Neural crest cell (in vitro differentiated cells): ENCODE results near the gene OR2J3. TPM values are rescaled to one million over a fixed set of nuclear protein-coding genes. Genes with fewer than 3 reads are reported as not detected.

Experiments
- DNase-seq: peaks from one replicate; pipeline ENCODE4 v3.0.0; 2021; ENCODE audit warnings: low read depth, mixed read lengths, low spot score
- H3K27ac Mint-ChIP-seq: one replicate; pipeline ENCODE4 v1.8.0; 2021; ENCODE audit warnings: mild to moderate bottlenecking, mixed read lengths; ENCODE audit not compliant: unreplicated experiment
- H3K27me3 Mint-ChIP-seq: 2 replicates; pipeline ENCODE4 v1.8.0; 2021; ENCODE audit warnings: low read depth, mild to moderate bottlenecking, mixed read lengths
- H3K36me3 Mint-ChIP-seq: 2 replicates; pipeline ENCODE4 v1.8.0; 2021; ENCODE audit warnings: low read depth, mild to moderate bottlenecking, mixed read lengths
- H3K4me1 Mint-ChIP-seq: 2 replicates; pipeline ENCODE4 v1.8.0; 2021; ENCODE audit warnings: mixed read lengths
- H3K4me3 Mint-ChIP-seq: one replicate; pipeline ENCODE4 v1.8.0; 2021; ENCODE audit warnings: mild to moderate bottlenecking, mixed read lengths
- H3K9me3 Mint-ChIP-seq: 2 replicates; pipeline ENCODE4 v1.8.0; 2021; ENCODE audit warnings: mixed read lengths
- total RNA-seq: library from RNA; stranded (reverse); gene quantifications from 2 replicates; pipeline ENCODE4 v1.2.1, GENCODE V29; 2021
- TF ChIP-seq, protein P1 (sequence below): fragments of 200-600 bp; sonication (generic); conservative IDR thresholded peaks from 2 replicates; pipeline ENCODE4 v1.5.0; 2021; ENCODE audit warnings: antibody characterized with exemption, mild to moderate bottlenecking

The OR2J3 gene
- total RNA-seq, 1 donor from 2014 or later, result not detected

GRCh38 chr6:29129326-29130012 is 21.6 kb downstream of the OR2J3 start:
- H3K9me3 Mint-ChIP-seq, result no peaks in the 10 kb centered on the region
- H3K4me1 Mint-ChIP-seq, result no peaks in the 10 kb centered on the region
- no peak overlapping the region for H3K4me3 Mint-ChIP-seq
- DNase-seq, result no peak
- H3K36me3 Mint-ChIP-seq, result no peaks in the 10 kb centered on the region
- H3K27me3 Mint-ChIP-seq, result peaks cover 25% of the 10 kb centered on the region
- TF ChIP-seq, protein P1, sequence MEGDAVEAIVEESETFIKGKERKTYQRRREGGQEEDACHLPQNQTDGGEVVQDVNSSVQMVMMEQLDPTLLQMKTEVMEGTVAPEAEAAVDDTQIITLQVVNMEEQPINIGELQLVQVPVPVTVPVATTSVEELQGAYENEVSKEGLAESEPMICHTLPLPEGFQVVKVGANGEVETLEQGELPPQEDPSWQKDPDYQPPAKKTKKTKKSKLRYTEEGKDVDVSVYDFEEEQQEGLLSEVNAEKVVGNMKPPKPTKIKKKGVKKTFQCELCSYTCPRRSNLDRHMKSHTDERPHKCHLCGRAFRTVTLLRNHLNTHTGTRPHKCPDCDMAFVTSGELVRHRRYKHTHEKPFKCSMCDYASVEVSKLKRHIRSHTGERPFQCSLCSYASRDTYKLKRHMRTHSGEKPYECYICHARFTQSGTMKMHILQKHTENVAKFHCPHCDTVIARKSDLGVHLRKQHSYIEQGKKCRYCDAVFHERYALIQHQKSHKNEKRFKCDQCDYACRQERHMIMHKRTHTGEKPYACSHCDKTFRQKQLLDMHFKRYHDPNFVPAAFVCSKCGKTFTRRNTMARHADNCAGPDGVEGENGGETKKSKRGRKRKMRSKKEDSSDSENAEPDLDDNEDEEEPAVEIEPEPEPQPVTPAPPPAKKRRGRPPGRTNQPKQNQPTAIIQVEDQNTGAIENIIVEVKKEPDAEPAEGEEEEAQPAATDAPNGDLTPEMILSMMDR, result no peak
- no peak overlapping the region for H3K27ac Mint-ChIP-seq

GRCh38 chr6:29130644-29131043 is 22.8 kb downstream of the OR2J3 start:
- TF ChIP-seq, protein P1, result no peak
- no peak for DNase-seq
- Mint-ChIP-seq H3K27me3 (peaks cover 29% of the 10 kb centered on the region), H3K4me1 (no peaks in the 10 kb centered on the region), H3K36me3 (no peaks in the 10 kb centered on the region), H3K27ac (no peak overlapping the region), H3K4me3 (no peak overlapping the region), H3K9me3 (no peaks in the 10 kb centered on the region)

DNA sequence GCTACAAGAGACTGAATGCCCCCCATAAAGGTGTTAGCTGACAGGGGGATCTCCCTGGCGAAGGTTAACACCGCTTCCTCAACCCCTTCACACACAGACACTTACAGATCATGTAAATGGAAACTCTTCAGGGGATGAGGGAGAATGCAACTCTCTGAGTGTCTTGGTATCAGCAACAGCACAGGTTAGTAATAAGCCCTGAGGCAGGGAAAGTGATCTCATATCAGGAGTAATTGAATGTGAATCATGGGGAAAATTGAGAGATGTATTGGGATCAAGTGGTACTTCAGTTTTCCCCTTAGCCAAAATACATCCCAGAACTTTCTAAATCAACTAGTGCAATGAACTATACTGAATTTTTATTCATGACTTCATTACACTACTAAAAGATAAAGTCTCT is 23.8 kb downstream of the OR2J3 start:
- Mint-ChIP-seq H3K36me3 (no peaks in the 10 kb centered on the region), H3K27ac (no peak overlapping the region), H3K4me1 (no peaks in the 10 kb centered on the region), H3K4me3 (no peak overlapping the region), H3K27me3 (peaks cover 29% of the 10 kb centered on the region), H3K9me3 (no peaks in the 10 kb centered on the region)
- no peak for DNase-seq
- TF ChIP-seq, protein P1, result no peak

DNA sequence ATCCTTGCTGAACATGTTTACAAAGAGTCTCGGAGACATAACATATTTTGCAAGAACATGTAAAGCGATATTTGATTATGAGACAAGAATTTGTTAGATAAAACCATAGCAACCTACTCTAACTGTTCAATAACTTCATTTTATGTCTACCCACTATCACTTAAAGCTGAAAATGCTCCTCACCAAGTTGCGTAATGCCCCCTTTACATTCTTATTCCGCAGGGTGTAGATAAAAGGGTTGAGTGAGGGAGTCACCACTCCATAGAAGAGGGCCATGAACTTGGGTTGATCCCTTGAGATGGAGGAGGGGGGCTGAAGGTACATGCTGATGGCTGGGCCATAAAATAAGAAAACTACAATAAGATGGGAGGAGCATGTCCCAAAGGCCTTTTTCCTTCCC is 29.9 kb downstream of the OR2J3 start:
- H3K27me3 Mint-ChIP-seq, result peaks cover 8% of the 10 kb centered on the region
- TF ChIP-seq, protein P1, result no peak
- no peaks in the 10 kb centered on the region for H3K4me1 Mint-ChIP-seq
- no peak overlapping the region for H3K4me3 Mint-ChIP-seq
- H3K36me3 Mint-ChIP-seq, result no peaks in the 10 kb centered on the region
- H3K27ac Mint-ChIP-seq, result no peak overlapping the region
- no peaks in the 10 kb centered on the region for H3K9me3 Mint-ChIP-seq
- no peak for DNase-seq

DNA sequence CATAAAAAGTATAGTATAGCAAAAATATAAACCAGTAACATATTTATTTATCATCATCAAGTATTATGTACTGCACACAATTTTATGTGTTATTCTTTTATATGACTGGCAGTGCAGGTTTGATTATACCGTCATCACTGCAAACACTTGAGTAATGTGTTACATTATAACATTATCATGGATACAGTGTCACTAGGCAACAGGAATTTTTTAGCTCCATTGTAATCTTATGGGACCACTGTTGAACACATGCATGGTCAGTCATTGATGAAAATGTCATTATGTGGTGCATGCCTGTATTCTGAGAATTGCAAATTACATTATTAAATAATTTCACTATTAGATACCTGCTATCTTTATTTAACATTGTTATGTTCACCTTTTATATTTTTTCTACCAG is 33.7 kb downstream of the OR2J3 start:
- H3K9me3 Mint-ChIP-seq, result peaks cover 6% of the 10 kb centered on the region
- no peak overlapping the region for H3K27ac Mint-ChIP-seq
- H3K4me1 Mint-ChIP-seq, result no peaks in the 10 kb centered on the region
- H3K36me3 Mint-ChIP-seq, result peaks cover 2% of the 10 kb centered on the region
- H3K4me3 Mint-ChIP-seq, result no peak overlapping the region
- TF ChIP-seq, protein P1, result no peak
- no peak for DNase-seq
- peaks cover 3% of the 10 kb centered on the region for H3K27me3 Mint-ChIP-seq
